ENCODE measurements around the gene EBI3. TPM values are rescaled to one million over a fixed set of nuclear protein-coding genes. Genes with fewer than 3 reads are reported as not detected.

The EBI3 gene
- polyA plus RNA-seq, 1 donor (not counting 4 experiments of a cell fraction or from before 2014, with no cell fraction given): 0.05 TPM

- H3K9me1 ChIP-seq (ENCODE audit: control insufficient read depth, extremely low read depth, insufficient read depth, low read length): no peaks in the 10 kb centered on the region
- DNase-seq (ENCODE audit: low read depth, low spot score) (no peak), FAIRE-seq (no peak)
- no peaks in the 10 kb centered on the region for H3K9me3 ChIP-seq (ENCODE audit: control insufficient read depth, low read depth, low read length)
- H3K4me3 ChIP-seq (ENCODE audit: control insufficient read depth in 2 of 3, extremely low read depth in 1 of 3, insufficient read depth in 2 of 3, low read depth in 1 of 3, low read length in 3 of 3): no peak overlapping the region
- no peaks in the 10 kb centered on the region for H4K20me1 ChIP-seq (ENCODE audit: control insufficient read depth, extremely low read depth, insufficient read depth, low read length)
- no peak overlapping the region for H3K9ac ChIP-seq (ENCODE audit: control insufficient read depth, extremely low read depth, insufficient read depth, low read length)
- H3K36me3 ChIP-seq (ENCODE audit: control insufficient read depth in 2 of 2, extremely low read depth in 1 of 2, insufficient read depth in 2 of 2, low read length in 2 of 2): no peaks in the 10 kb centered on the region
- dilution Hi-C loops (cut with MboI; ENCODE audit: extremely low pct_ligation_motif_present, low sequenced_read_pairs): no loop called here
- H3K4me1 ChIP-seq (ENCODE audit: control insufficient read depth, extremely low read depth, insufficient read depth, low read length): no peaks in the 10 kb centered on the region
- no peaks in the 10 kb centered on the region for H3K79me2 ChIP-seq (ENCODE audit: control insufficient read depth, insufficient read depth, low read length)
- no peak overlapping the region for H3K27ac ChIP-seq (ENCODE audit: control insufficient read depth, insufficient read depth, low read length)
- H3K4me2 ChIP-seq (ENCODE audit: control insufficient read depth, extremely low read depth, insufficient read depth, low read depth, low read length): no peak overlapping the region
- H2AFZ ChIP-seq (ENCODE audit: control insufficient read depth, low read length): no peak overlapping the region
- peaks cover 21% of the 10 kb centered on the region for H3K27me3 ChIP-seq (ENCODE audit: control insufficient read depth, extremely low read depth, insufficient read depth, low read length)
- TF ChIP-seq CTCF (optimal IDR thresholded peaks at IDR 0.05 in 1 of 3, IDR thresholded peaks at IDR 0.05 in 1 of 3, conservative IDR thresholded peaks at IDR 0.05 in 1 of 3; ENCODE audit: extremely low read depth in 1 of 3, insufficient read depth in 2 of 3, low read length in 3 of 3) (no peak), EZH2 (IDR thresholded peaks at IDR 0.05; ENCODE audit: low read length) (no peak)
Measured at GRCh38 chr19:4196009-4196408, 33.3 kb upstream of the EBI3 start.

GRCh38 chr19:4196587-4197148, 32.7 kb upstream of the EBI3 start:
- FAIRE-seq: no peak
- no peaks in the 10 kb centered on the region for H3K79me2 ChIP-seq (ENCODE audit: control insufficient read depth, insufficient read depth, low read length)
- no peak overlapping the region for H2AFZ ChIP-seq (ENCODE audit: control insufficient read depth, low read length)
- dilution Hi-C loops (cut with MboI; ENCODE audit: extremely low pct_ligation_motif_present, low sequenced_read_pairs): no loop called here
- no peaks in the 10 kb centered on the region for H3K4me1 ChIP-seq (ENCODE audit: control insufficient read depth, extremely low read depth, insufficient read depth, low read length)
- H3K9me3 ChIP-seq (ENCODE audit: control insufficient read depth, low read depth, low read length): no peaks in the 10 kb centered on the region
- no peak overlapping the region for H3K4me2 ChIP-seq (ENCODE audit: control insufficient read depth, extremely low read depth, insufficient read depth, low read depth, low read length)
- no peaks in the 10 kb centered on the region for H4K20me1 ChIP-seq (ENCODE audit: control insufficient read depth, extremely low read depth, insufficient read depth, low read length)
- no peaks in the 10 kb centered on the region for H3K36me3 ChIP-seq (ENCODE audit: control insufficient read depth in 2 of 2, extremely low read depth in 1 of 2, insufficient read depth in 2 of 2, low read length in 2 of 2)
- peaks cover 21% of the 10 kb centered on the region for H3K27me3 ChIP-seq (ENCODE audit: control insufficient read depth, extremely low read depth, insufficient read depth, low read length)
- H3K27ac ChIP-seq (ENCODE audit: control insufficient read depth, insufficient read depth, low read length): no peak overlapping the region
- TF ChIP-seq CTCF (optimal IDR thresholded peaks at IDR 0.05 in 1 of 3, IDR thresholded peaks at IDR 0.05 in 1 of 3, conservative IDR thresholded peaks at IDR 0.05 in 1 of 3; ENCODE audit: extremely low read depth in 1 of 3, insufficient read depth in 2 of 3, low read length in 3 of 3) (no peak), EZH2 (IDR thresholded peaks at IDR 0.05; ENCODE audit: low read length) (no peak)
- no peak overlapping the region for H3K9ac ChIP-seq (ENCODE audit: control insufficient read depth, extremely low read depth, insufficient read depth, low read length)
- DNase-seq (ENCODE audit: low read depth, low spot score): no peak
- H3K4me3 ChIP-seq (ENCODE audit: control insufficient read depth in 2 of 3, extremely low read depth in 1 of 3, insufficient read depth in 2 of 3, low read depth in 1 of 3, low read length in 3 of 3): no peak overlapping the region
- no peaks in the 10 kb centered on the region for H3K9me1 ChIP-seq (ENCODE audit: control insufficient read depth, extremely low read depth, insufficient read depth, low read length)
